ENCODE data around the gene LRRC2.
"Not testable (repeated sequence)": the region's sequence is repeated elsewhere in the genome, so short reads cannot be mapped to it uniquely, and the experiment has no call there.

Gene LRRC2

DNA sequence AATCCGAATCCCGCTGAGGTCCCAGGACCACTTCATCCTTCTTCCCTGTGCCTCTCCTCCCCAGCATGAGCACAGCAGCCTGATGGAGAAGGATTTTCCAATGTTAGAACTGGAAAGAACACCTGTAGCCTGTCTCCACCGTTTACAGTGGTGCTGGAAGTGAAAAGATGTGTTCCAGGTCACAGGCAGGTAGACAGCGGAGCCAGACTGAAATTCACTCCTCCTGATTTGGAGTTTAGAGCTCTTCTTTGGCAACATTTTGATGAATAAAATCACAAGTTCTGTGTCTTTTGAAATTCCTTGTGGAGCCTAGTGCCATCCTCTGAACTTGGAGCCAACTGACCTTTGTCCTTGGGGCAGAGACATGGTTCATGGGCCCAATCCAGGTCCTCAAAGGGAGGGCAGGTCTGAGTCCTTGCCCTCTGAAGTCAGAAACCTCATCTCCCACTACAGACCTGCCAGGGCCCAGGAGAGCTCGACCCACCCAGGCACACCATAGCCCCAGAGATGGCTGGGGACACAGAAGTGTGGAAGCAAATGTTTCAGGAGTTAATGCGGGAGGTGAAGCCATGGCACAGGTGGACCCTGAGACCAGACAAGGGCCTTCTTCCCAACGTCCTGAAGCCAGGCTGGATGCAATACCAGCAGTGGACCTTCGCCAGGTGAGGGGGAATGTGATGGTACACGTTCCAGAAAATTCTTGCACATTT is 68.4 kb downstream of the LRRC2 start, which contains the start of gene RTP3:
TSS of gene RTP3 (plus strand) at position 421 of the 710 bp plus-strand sequence. CDS start at position 508, 87 bp downstream.
- TF ChIP-seq ZNF274 (IDR thresholded peaks at IDR 0.05; ENCODE audit: low read depth, low read length) = no peak
- H3K4me3 ChIP-seq (ENCODE audit: low read length) = no peak within 1 kb of the TSS

DNA sequence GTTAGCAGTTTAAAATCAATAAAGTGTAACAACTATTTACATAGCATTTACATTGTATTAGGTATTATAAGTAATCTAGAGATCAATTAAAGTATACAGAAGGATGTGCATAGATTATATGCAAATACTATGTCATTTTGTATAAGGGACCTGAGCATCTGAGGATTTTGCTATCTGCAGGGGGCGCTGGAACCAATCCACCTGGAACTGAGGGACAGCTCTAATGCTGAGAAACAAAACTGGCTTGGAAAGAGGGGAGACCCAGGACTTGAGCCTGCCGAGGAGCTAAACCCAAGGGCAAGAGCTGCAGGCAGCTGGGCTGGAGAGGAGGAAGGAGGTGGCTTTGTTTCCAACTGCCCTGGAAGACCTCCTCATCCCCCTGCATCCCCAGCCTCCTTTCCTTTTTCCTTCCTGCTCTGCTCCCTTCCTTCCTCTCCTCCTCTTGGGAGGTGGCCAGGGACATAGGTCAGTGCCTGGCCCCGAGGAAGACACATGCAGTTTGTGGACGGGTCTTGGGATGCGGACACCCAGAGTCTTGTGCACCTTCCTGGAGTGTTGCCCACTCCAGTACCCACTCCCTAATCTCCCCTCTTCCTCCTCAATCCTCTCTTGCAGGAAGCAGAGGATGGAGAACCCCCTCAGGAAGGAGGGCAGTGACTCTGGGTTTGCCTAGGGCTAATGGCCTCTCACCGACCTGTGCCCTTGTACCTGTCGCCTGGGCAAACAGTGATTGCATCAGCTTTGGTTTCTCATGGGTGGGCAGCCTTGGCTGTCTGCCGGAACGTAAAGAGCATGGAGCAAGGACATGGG is 69.2 kb downstream of the LRRC2 start:
- no peak overlapping the region for H3K4me3 ChIP-seq (ENCODE audit: low read length)
- TF ChIP-seq ZNF274 (IDR thresholded peaks at IDR 0.05; ENCODE audit: low read depth, low read length) = no peak

DNA sequence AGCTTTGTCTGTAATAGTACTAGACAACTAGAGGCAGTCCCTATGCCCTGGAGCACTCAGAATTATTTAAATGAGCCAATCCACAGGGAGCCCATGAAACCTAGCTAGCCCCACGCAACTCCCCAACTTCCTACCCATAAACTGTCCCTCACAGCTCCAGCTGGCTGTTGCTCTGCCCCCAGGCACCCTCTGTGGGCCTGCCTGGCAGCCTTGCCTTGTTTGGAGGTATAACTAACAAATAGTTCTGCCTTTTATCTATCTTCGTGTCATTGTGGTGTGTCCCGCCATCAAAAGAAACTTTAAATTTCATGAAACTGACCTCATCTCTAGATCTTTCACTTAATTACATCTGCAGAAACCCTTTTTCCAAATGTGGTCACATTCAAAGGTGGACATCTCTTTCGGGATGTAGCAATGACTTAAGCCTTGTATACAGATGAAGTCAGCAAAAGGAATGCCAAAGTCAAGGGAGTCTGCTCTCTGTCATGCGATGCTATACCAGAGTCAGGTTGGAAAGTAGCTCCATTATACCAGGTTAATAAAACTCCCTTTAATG is 70.1 kb downstream of the LRRC2 start:
- no peak for TF ChIP-seq ZNF274 (IDR thresholded peaks at IDR 0.05; ENCODE audit: low read depth, low read length)
- no peak overlapping the region for H3K4me3 ChIP-seq (ENCODE audit: low read length)

DNA sequence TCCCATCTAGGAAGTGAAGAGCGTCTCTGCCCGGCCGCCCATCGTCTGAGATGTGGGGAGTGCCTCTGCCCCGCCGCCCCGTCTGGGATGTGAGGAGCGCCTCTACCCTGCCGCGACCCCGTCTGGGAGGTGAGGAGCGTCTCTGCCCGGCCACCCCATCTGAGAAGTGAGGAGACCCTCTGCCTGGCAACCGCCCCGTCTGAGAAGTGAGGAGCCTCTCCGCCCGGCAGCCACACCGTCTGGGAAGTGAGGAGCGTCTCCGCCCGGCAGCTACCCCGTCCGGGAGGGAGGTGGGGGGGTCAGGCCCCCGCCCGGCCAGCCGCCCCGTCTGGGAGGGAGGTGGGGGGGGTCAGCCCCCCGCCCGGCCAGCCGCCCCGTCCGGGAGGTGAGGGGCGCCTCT is 71.6 kb downstream of the LRRC2 start:
- not testable (repeated sequence) for H3K4me3 ChIP-seq (ENCODE audit: low read length)

DNA sequence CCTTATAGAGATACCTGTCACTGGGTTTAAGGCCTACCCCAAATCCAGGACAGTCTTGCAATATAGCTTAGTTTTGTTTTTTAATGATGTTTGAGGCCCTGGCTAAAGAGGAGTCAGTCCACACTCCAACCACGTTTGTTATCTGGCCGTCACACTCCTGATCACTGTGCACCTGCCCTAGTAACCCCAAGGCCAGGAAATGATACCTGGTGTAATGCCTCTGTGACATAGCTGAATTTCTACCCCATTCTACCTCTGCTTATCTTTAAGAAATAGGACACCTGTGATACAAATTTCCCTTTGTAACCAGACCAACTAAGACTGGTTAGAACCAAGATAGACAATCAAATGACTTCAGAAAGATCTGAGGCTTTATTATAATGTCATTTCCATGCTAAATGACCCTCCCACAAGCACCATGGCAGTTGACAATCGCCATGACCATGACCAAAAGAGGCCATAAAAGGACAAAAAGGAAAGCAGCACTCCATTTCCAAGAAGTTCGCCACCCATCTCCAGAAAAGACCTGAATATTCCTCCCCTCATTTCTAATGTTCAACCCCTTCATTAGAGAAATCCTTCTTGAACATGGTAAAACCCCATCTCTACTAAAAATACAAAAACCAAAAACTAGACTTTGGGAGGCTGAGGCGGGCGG is 73.1 kb downstream of the LRRC2 start:
- no peak overlapping the region for H3K4me3 ChIP-seq (ENCODE audit: low read length)
- TF ChIP-seq ZNF274 (IDR thresholded peaks at IDR 0.05; ENCODE audit: low read depth, low read length) = no peak

DNA sequence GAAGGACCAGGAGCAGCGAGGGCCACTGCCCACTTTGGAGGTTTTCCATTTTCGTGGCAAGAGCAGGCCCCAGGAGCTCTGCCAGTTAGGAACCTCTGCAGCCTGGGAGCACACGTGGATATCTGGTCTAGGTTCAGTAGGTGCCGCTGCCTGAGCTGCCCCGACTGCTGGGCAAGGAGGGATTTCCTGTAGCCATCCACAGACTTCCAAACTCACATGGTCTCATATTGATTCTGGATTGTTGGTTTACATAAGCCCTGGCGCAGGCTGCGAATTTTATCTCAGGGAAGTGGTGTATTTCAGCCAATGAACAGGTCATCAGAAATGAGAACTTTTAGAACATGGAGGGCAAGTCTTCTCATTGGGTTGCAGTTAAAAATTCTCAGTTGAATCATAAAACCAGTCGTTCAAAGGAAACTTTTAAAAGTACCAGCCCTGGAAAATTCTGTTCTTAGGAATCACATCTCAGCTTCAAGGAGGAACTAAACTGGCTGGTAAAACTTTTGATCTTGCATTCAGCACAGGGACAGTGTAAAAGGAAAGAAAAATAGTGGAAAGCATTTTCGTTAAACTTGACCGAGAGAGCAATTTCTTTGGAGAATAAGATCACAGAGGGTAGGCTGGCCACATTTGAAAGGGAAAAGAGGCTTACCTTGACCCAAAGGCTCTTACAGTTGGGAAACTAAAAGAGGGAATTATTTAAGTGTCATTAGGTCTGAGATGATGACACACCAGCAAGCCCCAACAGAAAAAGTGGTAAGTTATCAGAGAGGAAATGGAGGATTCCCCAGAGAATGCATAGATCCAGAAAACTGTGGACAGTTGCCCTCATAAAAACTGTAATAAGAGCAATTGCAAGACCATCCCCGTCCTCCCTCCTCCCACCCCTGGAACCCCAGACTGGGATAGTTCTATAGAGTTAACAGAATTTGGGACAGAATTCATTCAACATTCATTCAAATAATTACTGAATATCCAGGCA is 74.7 kb downstream of the LRRC2 start:
- no peak for TF ChIP-seq ZNF274 (IDR thresholded peaks at IDR 0.05; ENCODE audit: low read depth, low read length)

DNA sequence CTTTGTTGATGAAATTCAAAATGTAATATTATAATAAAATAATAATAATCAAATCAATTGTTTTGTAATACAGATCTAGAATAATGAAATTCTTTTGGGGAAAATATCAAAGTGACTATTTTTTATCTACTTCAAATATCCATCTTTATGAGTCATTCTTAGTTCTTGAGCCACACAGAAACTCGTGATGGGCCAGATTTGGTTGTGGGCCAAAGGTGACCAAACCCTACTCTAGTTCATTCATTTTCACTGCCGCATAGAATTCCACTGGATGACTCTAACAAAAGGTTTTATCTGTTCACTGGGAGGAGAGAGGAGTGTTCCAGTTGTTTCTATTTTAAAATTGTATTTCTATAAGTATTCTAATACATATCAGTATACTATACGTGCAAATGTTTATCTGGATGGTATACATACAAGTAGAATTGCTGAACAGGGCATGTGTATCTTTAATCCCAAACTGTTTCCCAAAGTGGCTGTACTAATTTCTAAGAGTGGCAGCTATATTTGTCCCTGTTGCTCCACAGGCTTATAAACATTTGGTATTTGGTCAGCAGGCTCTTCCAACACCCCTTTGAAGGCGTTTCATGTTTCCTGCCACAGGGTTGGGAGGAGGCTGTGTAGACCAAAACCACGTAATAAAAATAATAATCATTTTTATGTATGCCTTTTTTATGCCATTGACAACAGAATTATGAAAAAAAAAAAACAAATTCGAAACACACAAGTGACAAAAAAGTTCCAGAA is 75.6 kb downstream of the LRRC2 start:
- no peak overlapping the region for H3K4me3 ChIP-seq (ENCODE audit: low read length)
- no peak for TF ChIP-seq ZNF274 (IDR thresholded peaks at IDR 0.05; ENCODE audit: low read depth, low read length)

More for the DNA sequence above, 74.7 kb downstream of the LRRC2 start:
- no peak overlapping the region for H3K4me3 ChIP-seq (ENCODE audit: low read length)

DNA sequence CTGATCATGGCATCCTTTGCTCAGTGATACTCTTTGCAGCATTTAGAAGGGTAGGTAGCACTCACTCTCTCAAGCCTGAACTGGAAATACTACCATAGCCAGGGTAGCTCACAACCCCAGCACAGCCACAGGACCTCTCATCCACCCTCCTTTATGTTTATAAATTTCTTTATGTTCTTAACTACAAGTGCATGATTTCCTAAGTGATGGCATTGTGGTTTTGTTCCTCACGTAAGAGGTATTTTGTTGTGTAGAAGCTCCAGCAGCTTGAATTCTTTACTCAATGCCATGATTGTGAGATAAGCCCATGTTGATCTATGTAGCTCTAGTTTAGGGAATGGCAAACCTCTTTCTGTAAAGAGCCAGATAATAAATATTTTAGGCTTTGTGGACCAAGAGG is 76.2 kb downstream of the LRRC2 start:
- H3K4me3 ChIP-seq (ENCODE audit: low read length) = no peak overlapping the region

DNA sequence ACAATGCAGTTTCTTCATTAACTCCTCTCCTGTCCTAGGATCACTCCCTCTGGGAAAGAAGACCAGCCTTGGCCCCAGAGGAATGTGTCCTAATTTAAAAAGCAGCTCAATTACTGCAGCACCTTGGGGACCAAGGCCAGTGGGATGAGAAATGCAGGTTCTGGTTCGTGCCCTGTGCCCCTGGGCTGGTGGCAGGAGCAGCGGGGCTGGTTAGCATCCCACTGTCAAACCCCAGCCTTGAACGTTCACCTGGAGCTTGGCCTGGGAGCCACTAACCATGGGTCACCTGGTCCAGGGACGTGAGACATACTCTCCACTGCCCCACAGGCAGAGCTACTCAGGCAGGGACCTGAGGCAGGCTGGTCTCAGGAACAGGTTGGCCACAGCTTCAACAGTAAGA is 76.7 kb downstream of the LRRC2 start:
- no peak overlapping the region for H3K4me3 ChIP-seq (ENCODE audit: low read length)
- no peak for TF ChIP-seq ZNF274 (IDR thresholded peaks at IDR 0.05; ENCODE audit: low read depth, low read length)

More for the DNA sequence above, 76.2 kb downstream of the LRRC2 start:
- no peak for TF ChIP-seq ZNF274 (IDR thresholded peaks at IDR 0.05; ENCODE audit: low read depth, low read length)

DNA sequence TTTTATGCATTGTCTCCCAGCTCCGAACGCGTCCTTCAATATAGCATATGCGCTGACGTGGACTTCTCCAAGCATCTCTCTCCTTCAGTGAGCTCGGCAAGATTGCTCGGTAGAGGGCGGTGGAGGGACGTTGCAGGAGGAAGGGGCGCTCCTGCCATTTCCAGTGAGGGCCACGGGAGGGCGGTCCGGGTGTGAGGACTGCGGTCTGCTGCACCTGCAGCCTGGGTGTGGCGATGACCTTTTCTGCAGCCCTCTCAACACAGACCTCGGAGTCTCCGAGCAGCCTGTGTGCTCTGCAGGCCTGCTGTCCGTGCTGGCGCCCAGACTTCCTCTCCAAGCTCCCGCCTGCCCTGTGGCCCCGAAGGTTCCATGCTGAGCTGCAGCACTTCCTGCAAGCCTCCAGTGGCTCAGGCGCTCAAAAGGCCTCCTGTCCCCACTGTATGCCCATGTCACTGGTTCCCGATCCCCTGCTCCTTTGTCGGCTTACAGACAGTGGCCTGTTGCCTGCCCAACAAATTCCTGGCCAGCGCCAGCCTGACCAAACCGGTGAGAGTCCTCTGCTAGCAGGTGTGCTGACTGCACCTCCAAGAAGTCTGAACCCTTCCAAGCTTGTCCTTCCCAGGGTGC is 77.3 kb downstream of the LRRC2 start:
- H3K4me3 ChIP-seq (ENCODE audit: low read length) = no peak overlapping the region
- no peak for TF ChIP-seq ZNF274 (IDR thresholded peaks at IDR 0.05; ENCODE audit: low read depth, low read length)

DNA sequence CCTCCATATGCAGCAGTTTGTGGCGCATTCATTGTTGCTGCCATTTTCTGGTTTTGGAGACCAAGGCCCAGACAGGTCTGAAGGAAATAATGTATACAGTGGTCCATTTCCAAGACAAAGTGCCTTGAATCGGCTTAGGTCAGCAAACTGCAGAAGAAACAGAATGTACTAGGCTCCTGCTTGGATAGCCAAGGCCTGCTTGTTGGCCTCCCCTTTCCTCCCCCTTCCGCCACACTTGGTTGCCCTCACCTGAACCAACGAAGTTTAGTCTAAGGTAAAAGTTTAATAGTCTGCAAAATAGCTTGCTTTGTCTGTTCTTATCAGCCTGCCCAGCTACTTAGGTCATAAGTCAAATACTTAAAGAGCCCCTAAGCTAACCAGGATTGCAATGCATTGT is 80.3 kb downstream of the LRRC2 start:
- no peak for TF ChIP-seq ZNF274 (IDR thresholded peaks at IDR 0.05; ENCODE audit: low read depth, low read length)
- H3K4me3 ChIP-seq (ENCODE audit: low read length) = no peak overlapping the region

Measured in GM08714 (cell line).